Cardiac septum (tissue), 1 donor: ENCODE results near the gene ARMC2. TPM values are rescaled to one million over a fixed set of nuclear protein-coding genes. Genes with fewer than 3 reads are reported as not detected.

Experiments used
- DNase-seq: peaks from one replicate; pipeline ENCODE4 v3.0.0-alpha.2; 2020; ENCODE audit warnings: low spot score
- intact Hi-C: fragments of 100-400 bp; cut with DNase I; formaldehyde crosslinking; loops from one replicate; pipeline ENCODE4 v1.14.0; 2022
- total RNA-seq: library from RNA; stranded (reverse); fragmentation: NEBNext Ultra II Directional; extraction: Animal tissue kit (Norgen Biotek cat#: 25700); gene quantifications from one replicate; pipeline ENCODE4 v1.2.1, GENCODE V29; 2021
- donor health status: DM: no; HTN: no; CAD: no.

The ARMC2 gene
- total RNA-seq, 1 donor from 2014 or later: 11.0 TPM

GRCh38 chr6:108822401-108822800 is 25.8 kb upstream of the ARMC2 start:
- intact Hi-C loops: no loop called here
- DNase-seq: no peak

GRCh38 chr6:108825326-108825725 is 22.9 kb upstream of the ARMC2 start:
- intact Hi-C loops: no loop called here
- no peak for DNase-seq

GRCh38 chr6:108831104-108831503 is 17.1 kb upstream of the ARMC2 start:
- intact Hi-C loops: no loop called here
- no peak for DNase-seq

- DNase-seq: no peak
- intact Hi-C loops: no loop called here
Measured at GRCh38 chr6:108832738-108833137, 15.5 kb upstream of the ARMC2 start.

GRCh38 chr6:108835218-108835850 is 12.9 kb upstream of the ARMC2 start:
- intact Hi-C loops: loop anchor here (1.0 to 5.0 kb wide), 3 partner anchors 42 to 293 kb away; no protein-coding TSS in a partner anchor
- DNase-seq: peak; percentile 95

GRCh38 chr6:108836061-108836460 is 12.2 kb upstream of the ARMC2 start:
- no peak for DNase-seq
- intact Hi-C loops: loop anchor here (5.0 kb wide), 2 partner anchors 41 to 279 kb away; no protein-coding TSS in a partner anchor

GRCh38 chr6:108837236-108837971 is 10.8 kb upstream of the ARMC2 start:
- DNase-seq: no peak
- intact Hi-C loops: loop anchor here (5.0 kb wide), 2 partner anchors 40 to 280 kb away; no protein-coding TSS in a partner anchor

- DNase-seq: no peak
- intact Hi-C loops: loop anchor here (5.0 kb wide), 2 partner anchors 39 to 281 kb away; no protein-coding TSS in a partner anchor
Measured at GRCh38 chr6:108838101-108838717, 10.0 kb upstream of the ARMC2 start.

GRCh38 chr6:108839083-108839642 is 9.1 kb upstream of the ARMC2 start:
- intact Hi-C loops: loop anchor here (5.0 kb wide), 2 partner anchors 38 to 282 kb away; no protein-coding TSS in a partner anchor
- DNase-seq: no peak

GRCh38 chr6:108840919-108841318 is 7.3 kb upstream of the ARMC2 start:
- no peak for DNase-seq
- intact Hi-C loops: no loop called here

GRCh38 chr6:108841377-108841855 is 6.8 kb upstream of the ARMC2 start:
- no peak for DNase-seq
- intact Hi-C loops: no loop called here

- DNase-seq: no peak
- intact Hi-C loops: no loop called here
Measured at GRCh38 chr6:108844135-108844534, 4.1 kb upstream of the ARMC2 start.

GRCh38 chr6:108845145-108845544 is 3.1 kb upstream of the ARMC2 start:
- intact Hi-C loops: loop anchor here (5.0 kb wide), 2 partner anchors 102 to 227 kb away; no protein-coding TSS in a partner anchor
- no peak for DNase-seq

GRCh38 chr6:108846101-108846500 is 2.1 kb upstream of the ARMC2 start:
- no peak for DNase-seq
- intact Hi-C loops: loop anchor here (5.0 kb wide), 2 partner anchors 101 to 226 kb away; no protein-coding TSS in a partner anchor

- intact Hi-C loops: loop anchor here (5.0 kb wide), 2 partner anchors 101 to 226 kb away; no protein-coding TSS in a partner anchor
- DNase-seq: no peak
Measured at GRCh38 chr6:108846628-108847027, 1.6 kb upstream of the ARMC2 start.

- DNase-seq: no peak
- intact Hi-C loops: loop anchor here (5.0 kb wide), 2 partner anchors 100 to 225 kb away; no protein-coding TSS in a partner anchor
Measured at GRCh38 chr6:108847738-108848115, 495 bp upstream of the ARMC2 start.

- intact Hi-C loops: loop anchor here (5.0 kb wide), 1 partner anchor 41 kb away; no protein-coding TSS in a partner anchor
Measured at GRCh38 chr6:108850669-108851465, 2.6 kb downstream of the ARMC2 start.

GRCh38 chr6:108851756-108852155 is 3.5 kb downstream of the ARMC2 start:
- no peak for DNase-seq
- intact Hi-C loops: loop anchor here (5.0 kb wide), 1 partner anchor 41 kb away; no protein-coding TSS in a partner anchor

More at GRCh38 chr6:108850669-108851465, 2.6 kb downstream of the ARMC2 start:
- no peak for DNase-seq

GRCh38 chr6:108853077-108853476 is 4.9 kb downstream of the ARMC2 start:
- intact Hi-C loops: loop anchor here (5.0 kb wide), 1 partner anchor 39 kb away; no protein-coding TSS in a partner anchor
- no peak for DNase-seq
